ENCODE results near the gene AGBL1. TPM values are rescaled to one million over a fixed set of nuclear protein-coding genes. Genes with fewer than 3 reads are reported as not detected.

The AGBL1 gene
- total and polyA plus RNA-seq, 2 experiments from 2014 or later, result 0.03 TPM; not detected in 1

GRCh38 chr15:86804406-86804805, 724.7 kb downstream of the AGBL1 start (continued):
- TF ChIP-seq, protein P1, sequence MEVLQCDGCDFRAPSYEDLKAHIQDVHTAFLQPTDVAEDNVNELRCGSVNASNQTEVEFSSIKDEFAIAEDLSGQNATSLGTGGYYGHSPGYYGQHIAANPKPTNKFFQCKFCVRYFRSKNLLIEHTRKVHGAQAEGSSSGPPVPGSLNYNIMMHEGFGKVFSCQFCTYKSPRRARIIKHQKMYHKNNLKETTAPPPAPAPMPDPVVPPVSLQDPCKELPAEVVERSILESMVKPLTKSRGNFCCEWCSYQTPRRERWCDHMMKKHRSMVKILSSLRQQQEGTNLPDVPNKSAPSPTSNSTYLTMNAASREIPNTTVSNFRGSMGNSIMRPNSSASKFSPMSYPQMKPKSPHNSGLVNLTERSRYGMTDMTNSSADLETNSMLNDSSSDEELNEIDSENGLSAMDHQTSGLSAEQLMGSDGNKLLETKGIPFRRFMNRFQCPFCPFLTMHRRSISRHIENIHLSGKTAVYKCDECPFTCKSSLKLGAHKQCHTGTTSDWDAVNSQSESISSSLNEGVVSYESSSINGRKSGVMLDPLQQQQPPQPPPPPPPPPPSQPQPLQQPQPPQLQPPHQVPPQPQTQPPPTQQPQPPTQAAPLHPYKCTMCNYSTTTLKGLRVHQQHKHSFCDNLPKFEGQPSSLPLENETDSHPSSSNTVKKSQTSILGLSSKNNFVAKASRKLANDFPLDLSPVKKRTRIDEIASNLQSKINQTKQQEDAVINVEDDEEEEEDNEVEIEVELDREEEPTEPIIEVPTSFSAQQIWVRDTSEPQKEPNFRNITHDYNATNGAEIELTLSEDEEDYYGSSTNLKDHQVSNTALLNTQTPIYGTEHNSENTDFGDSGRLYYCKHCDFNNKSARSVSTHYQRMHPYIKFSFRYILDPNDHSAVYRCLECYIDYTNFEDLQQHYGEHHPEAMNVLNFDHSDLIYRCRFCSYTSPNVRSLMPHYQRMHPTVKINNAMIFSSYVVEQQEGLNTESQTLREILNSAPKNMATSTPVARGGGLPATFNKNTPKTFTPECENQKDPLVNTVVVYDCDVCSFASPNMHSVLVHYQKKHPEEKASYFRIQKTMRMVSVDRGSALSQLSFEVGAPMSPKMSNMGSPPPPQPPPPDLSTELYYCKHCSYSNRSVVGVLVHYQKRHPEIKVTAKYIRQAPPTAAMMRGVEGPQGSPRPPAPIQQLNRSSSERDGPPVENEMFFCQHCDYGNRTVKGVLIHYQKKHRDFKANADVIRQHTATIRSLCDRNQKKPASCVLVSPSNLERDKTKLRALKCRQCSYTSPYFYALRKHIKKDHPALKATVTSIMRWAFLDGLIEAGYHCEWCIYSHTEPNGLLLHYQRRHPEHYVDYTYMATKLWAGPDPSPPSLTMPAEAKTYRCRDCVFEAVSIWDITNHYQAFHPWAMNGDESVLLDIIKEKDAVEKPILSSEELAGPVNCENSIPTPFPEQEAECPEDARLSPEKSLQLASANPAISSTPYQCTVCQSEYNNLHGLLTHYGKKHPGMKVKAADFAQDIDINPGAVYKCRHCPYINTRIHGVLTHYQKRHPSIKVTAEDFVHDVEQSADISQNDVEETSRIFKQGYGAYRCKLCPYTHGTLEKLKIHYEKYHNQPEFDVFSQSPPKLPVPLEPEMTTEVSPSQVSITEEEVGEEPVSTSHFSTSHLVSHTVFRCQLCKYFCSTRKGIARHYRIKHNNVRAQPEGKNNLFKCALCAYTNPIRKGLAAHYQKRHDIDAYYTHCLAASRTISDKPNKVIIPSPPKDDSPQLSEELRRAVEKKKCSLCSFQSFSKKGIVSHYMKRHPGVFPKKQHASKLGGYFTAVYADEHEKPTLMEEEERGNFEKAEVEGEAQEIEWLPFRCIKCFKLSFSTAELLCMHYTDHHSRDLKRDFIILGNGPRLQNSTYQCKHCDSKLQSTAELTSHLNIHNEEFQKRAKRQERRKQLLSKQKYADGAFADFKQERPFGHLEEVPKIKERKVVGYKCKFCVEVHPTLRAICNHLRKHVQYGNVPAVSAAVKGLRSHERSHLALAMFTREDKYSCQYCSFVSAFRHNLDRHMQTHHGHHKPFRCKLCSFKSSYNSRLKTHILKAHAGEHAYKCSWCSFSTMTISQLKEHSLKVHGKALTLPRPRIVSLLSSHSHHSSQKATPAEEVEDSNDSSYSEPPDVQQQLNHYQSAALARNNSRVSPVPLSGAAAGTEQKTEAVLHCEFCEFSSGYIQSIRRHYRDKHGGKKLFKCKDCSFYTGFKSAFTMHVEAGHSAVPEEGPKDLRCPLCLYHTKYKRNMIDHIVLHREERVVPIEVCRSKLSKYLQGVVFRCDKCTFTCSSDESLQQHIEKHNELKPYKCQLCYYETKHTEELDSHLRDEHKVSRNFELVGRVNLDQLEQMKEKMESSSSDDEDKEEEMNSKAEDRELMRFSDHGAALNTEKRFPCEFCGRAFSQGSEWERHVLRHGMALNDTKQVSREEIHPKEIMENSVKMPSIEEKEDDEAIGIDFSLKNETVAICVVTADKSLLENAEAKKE (CRISPR knock-in tag; IDR thresholded peaks at IDR 0.05), result no peak
- TF ChIP-seq POLR2AphosphoS5 (IDR thresholded peaks at IDR 0.05; ENCODE audit: low read depth) (no peak), EZH2 (IDR thresholded peaks at IDR 0.05; ENCODE audit: low read depth, unreplicated experiment) (no peak), EZH2phosphoT487 (IDR thresholded peaks at IDR 0.05; ENCODE audit: unreplicated experiment) (no peak), ZNF114 (CRISPR knock-in tag; IDR thresholded peaks at IDR 0.05) (no peak), ZNF331 (CRISPR knock-in tag; IDR thresholded peaks at IDR 0.05; ENCODE audit: low read depth) (no peak)

- H3K36me3 ChIP-seq (ENCODE audit: insufficient read depth), result no peaks in the 10 kb centered on the region
- H3F3A ChIP-seq (replicated peaks; ENCODE audit: low read depth), result no peaks in the 10 kb centered on the region
- peaks cover 3% of the 10 kb centered on the region for H3K9me2 ChIP-seq (ENCODE audit: insufficient read depth)
- H3K79me2 ChIP-seq (replicated peaks; ENCODE audit: insufficient read depth), result no peaks in the 10 kb centered on the region
- ATAC-seq (no peak), DNase-seq (ENCODE audit: low spot score) (no peak)
- Mint-ChIP-seq H3K27me3 (ENCODE audit: insufficient read depth, low read depth, poor library complexity) (no peaks in the 10 kb centered on the region), H3K27ac (no peak overlapping the region), H3K4me3 (no peak overlapping the region), H3K36me3 (ENCODE audit: low read depth) (no peaks in the 10 kb centered on the region; the same call in 2 of the 3 replicates), H3K9me3 (no peaks in the 10 kb centered on the region), H3K4me1 (no peaks in the 10 kb centered on the region)
- no peak overlapping the region for H3K4me3 ChIP-seq
- no peaks in the 10 kb centered on the region for H3K4me1 ChIP-seq (ENCODE audit: insufficient read depth)
- no peak overlapping the region for H3K27ac ChIP-seq (ENCODE audit: low read depth)
- no peaks in the 10 kb centered on the region for H3K27me3 ChIP-seq (ENCODE audit: insufficient read depth)
- H4K20me1 ChIP-seq (replicated peaks; ENCODE audit: insufficient read depth), result no peaks in the 10 kb centered on the region
- H3K4me2 ChIP-seq, result no peak overlapping the region
- H2AFZ ChIP-seq, result no peak overlapping the region
- TF ChIP-seq REST (IDR thresholded peaks at IDR 0.05; ENCODE audit: unreplicated experiment) (no peak), EZH2phosphoT487 (IDR thresholded peaks at IDR 0.05; ENCODE audit: unreplicated experiment) (no peak), CTCF (conservative IDR thresholded peaks at IDR 0.05; ENCODE audit: low read depth in 2 of 2) (no peak), EZH2 (IDR thresholded peaks at IDR 0.05; ENCODE audit: low read depth, unreplicated experiment) (no peak), POLR2AphosphoS5 (IDR thresholded peaks at IDR 0.05; ENCODE audit: low read depth) (no peak)
- TF ChIP-seq, protein P2, sequence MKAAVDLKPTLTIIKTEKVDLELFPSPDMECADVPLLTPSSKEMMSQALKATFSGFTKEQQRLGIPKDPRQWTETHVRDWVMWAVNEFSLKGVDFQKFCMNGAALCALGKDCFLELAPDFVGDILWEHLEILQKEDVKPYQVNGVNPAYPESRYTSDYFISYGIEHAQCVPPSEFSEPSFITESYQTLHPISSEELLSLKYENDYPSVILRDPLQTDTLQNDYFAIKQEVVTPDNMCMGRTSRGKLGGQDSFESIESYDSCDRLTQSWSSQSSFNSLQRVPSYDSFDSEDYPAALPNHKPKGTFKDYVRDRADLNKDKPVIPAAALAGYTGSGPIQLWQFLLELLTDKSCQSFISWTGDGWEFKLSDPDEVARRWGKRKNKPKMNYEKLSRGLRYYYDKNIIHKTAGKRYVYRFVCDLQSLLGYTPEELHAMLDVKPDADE (IDR thresholded peaks at IDR 0.05), result no peak
Measured at GRCh38 chr15:86810329-86810728, 730.7 kb downstream of the AGBL1 start.

Data from GM23338 (cell line).